Measurements from ENCODE around the gene BCR. TPM values are rescaled to one million over a fixed set of nuclear protein-coding genes. Genes with fewer than 3 reads are reported as not detected.
A peak's percentile ranks its signal among the peaks of the same experiment; 100 is the strongest.

Gene BCR
- total and polyA plus RNA-seq, 2 of the 8 experiments (the other 6 are each of a cell fraction or from before 2014, with no cell fraction given) = 66.7 to 130 TPM

DNA sequence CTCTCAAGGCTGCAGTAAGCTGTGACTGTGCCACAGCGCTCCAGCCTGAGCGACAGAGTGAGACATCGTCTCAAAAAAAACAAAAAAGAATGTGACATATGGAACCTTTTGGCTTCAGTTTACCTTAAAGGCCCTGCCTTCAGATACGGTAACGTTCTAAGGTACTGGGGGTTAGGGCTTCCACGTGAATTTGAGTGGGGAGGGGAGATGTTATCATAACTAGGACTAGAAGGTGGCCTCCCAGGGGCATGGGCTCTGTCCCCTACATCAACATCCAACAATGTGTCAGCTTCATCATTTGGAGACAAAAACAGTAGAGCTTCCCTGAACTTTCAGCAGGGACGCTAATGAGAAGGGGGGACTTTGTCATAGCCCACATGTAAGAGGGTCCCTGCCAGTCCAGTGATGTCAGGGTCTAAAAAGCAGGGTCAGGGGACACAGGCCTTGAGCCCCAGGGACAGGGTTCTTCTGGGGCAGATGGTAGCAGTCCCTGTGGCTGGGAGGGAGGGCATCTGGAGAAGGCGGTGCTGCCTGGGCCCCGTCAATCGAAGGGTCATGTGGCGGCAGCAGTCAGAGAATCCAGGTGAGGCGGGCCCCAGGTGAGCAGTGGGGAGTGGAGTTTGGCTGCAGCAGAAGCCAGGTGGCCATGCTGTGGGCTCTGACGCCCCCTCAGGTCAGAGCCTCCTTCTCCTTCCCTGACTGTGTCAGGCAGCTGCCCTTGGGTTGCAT is 79.8 kb downstream of the BCR start:
- 72% methylated on average over 13 of the region's 13 CpGs; no CpG with 5 or more reads in 1 of the 2 experiments for WGBS, 2 experiments (ENCODE audit: extremely low coverage in 1 of 2, insufficient coverage in 1 of 2, insufficient read length in 1 of 2, insufficient replicate concordance in 2 of 2, low coverage in 1 of 2, low lambda C conversion rate in 2 of 2, missing lambda C conversion rate in 1 of 2)
- Histone ChIP-seq H4K5ac (ENCODE audit: insufficient read length, low read depth, low read length) (no peak overlapping the region), H3K23ac (ENCODE audit: insufficient read length) (no peak overlapping the region), H2BK20ac (ENCODE audit: low read length) (no peak overlapping the region), H3K14ac (ENCODE audit: insufficient read length) (no peak overlapping the region), H3K79me1 (ENCODE audit: low read depth, low read length) (peaks cover 12% of the 10 kb centered on the region), H2BK120ac (replicated peaks; ENCODE audit: low read depth, low read length) (no peak overlapping the region), H3K56ac (replicated peaks; ENCODE audit: insufficient read length, low read depth, low read length) (no peak overlapping the region), H3K27me3 (replicated peaks in 1 of 4; ENCODE audit: control insufficient read depth in 3 of 4, extremely low read depth in 1 of 4, insufficient read depth in 3 of 4, low read length in 3 of 4) (no peaks in the 10 kb centered on the region), H3K4me1 (replicated peaks in 1 of 4; ENCODE audit: control insufficient read depth in 3 of 4, insufficient read depth in 4 of 4, low read length in 3 of 4) (peaks cover 3 to 11% (median 6%) of the 10 kb centered on the region in 4 experiments), H3K79me2 (ENCODE audit: control insufficient read depth in 1 of 2, insufficient read depth in 2 of 2, low read length in 2 of 2) (peaks cover 0 to 44% of the 10 kb centered on the region in 2 experiments; a peak in 2 of 4 replicates), H3K27ac (ENCODE audit: low read depth, low read length) (no peak overlapping the region; the same call in 1 of the 2 replicates), H3K4me3 (ENCODE audit: extremely low read depth in 1 of 4, insufficient read depth in 2 of 4, low read depth in 3 of 4, low read length in 4 of 4) (no peak overlapping the region), H2BK5ac (ENCODE audit: low read depth, low read length) (0 out of 2 replicates have a peak overlapping the region, but pooled peaks have one; percentile 71), H2BK15ac (ENCODE audit: low read length) (no peak overlapping the region), H4K20me1 (replicated peaks in 1 of 2; ENCODE audit: control insufficient read depth in 1 of 2, insufficient read depth in 2 of 2, low read length in 2 of 2) (peaks cover 10 to 15% of the 10 kb centered on the region in 2 experiments), H3K23me2 (ENCODE audit: low read depth, low read length) (no peaks in the 10 kb centered on the region), H2AK5ac (ENCODE audit: low read depth, low read length) (no peak overlapping the region), H3K36me3 (ENCODE audit: control insufficient read depth in 2 of 4, insufficient read depth in 4 of 4, low read length in 3 of 4) (peaks cover 14 to 38% (median 27%) of the 10 kb centered on the region in 4 experiments; a peak in 7 of 8 replicates), H3K9ac (replicated peaks in 1 of 4; ENCODE audit: extremely low read depth in 1 of 4, low read depth in 3 of 4, low read length in 3 of 4) (no peak overlapping the region), H4K91ac (replicated peaks; ENCODE audit: insufficient read length, low read length) (no peak overlapping the region), H4K8ac (ENCODE audit: extremely low read depth, insufficient read depth, low read length) (no peak overlapping the region), H3K18ac (ENCODE audit: extremely low read depth, low read length) (0 out of 2 replicates have a peak overlapping the region, but pooled peaks have one; percentile 24), H2AFZ (ENCODE audit: low read length) (no peak overlapping the region), H3K4me2 (ENCODE audit: insufficient read depth in 1 of 2, low read depth in 2 of 2, low read length in 2 of 2) (no peak overlapping the region; a peak in 1 of 4 replicates), H3K4ac (replicated peaks; ENCODE audit: insufficient read length, low read depth, low read length) (no peak overlapping the region), H2BK12ac (ENCODE audit: low read depth, low read length) (peak overlapping the region; percentile 44; the same call in 1 of the 2 replicates), H3K9me3 (ENCODE audit: insufficient read depth in 2 of 2, low read depth in 1 of 2, low read length in 1 of 2) (no peaks in the 10 kb centered on the region)
- ChIA-PET POLR2A (ENCODE audit: partially characterized antibody) (interaction anchor here (0.9 to 1.7 kb wide), 5 partner anchors 10 to 83 kb away, joined by 3 to 5 read pairs (median 3); no protein-coding TSS in a partner anchor), CTCF (ENCODE audit: partially characterized antibody) (interaction anchor here (0.7 to 18.6 kb wide), 19 partner anchors 9 to 122 kb away, joined by 3 to 358 read pairs (median 4); partner anchors contain the start of gene BCR)
- DNase-seq (ENCODE audit: low read depth in 1 of 2, low spot score in 2 of 2) (peak in 1 of 2 experiments; percentile 71), FAIRE-seq (no peak)
- TF ChIP-seq SIN3A (conservative IDR thresholded peaks at IDR 0.05 in 1 of 2, IDR thresholded peaks at IDR 0.05 in 1 of 2; ENCODE audit: low read depth in 1 of 2, low read length in 2 of 2) (peak in 1 of 2 experiments; percentile 69; a peak in 1 of 4 replicates), RAD21 (IDR thresholded peaks at IDR 0.05 in 1 of 2, conservative IDR thresholded peaks at IDR 0.05 in 1 of 2; ENCODE audit: low read depth in 2 of 2, low read length in 2 of 2) (peak; percentile 80 to 82), TCF12 (IDR thresholded peaks at IDR 0.05; ENCODE audit: low read depth, low read length) (peak; percentile 75), JUND (IDR thresholded peaks at IDR 0.05; ENCODE audit: low read length) (no peak), POLR2AphosphoS5 (IDR thresholded peaks at IDR 0.05; ENCODE audit: low read depth, low read length) (peak; percentile 23; the same call in 1 of the 2 replicates), SIX5 (IDR thresholded peaks at IDR 0.05; ENCODE audit: low read depth, low read length) (no peak), GABPA (IDR thresholded peaks at IDR 0.05; ENCODE audit: borderline replicate concordance, insufficient read depth, low read length) (peak; percentile 54; the same call in 1 of the 2 replicates)
- TF ChIP-seq, protein P1, sequence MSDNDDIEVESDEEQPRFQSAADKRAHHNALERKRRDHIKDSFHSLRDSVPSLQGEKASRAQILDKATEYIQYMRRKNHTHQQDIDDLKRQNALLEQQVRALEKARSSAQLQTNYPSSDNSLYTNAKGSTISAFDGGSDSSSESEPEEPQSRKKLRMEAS (IDR thresholded peaks at IDR 0.05) = peak; percentile 78

Measured in H1 (cell line).